OCI-LY1 (cell line): ENCODE results near the gene DLD.

Experiments
- H2AFZ ChIP-seq: fragments of 200-600 bp; sonication (generic), shearing (Covaris generic); 2 replicates; pipeline ENCODE4 v1.6.0; 2014; ENCODE audit warnings: antibody characterized with exemption, mild to moderate bottlenecking, low read length
- H3F3A ChIP-seq: fragments of 200-600 bp; sonication (generic), shearing (Covaris generic); 2 replicates; pipeline ENCODE4 v1.6.0; 2014; ENCODE audit warnings: mild to moderate bottlenecking, antibody characterized with exemption, low read length, moderate library complexity; ENCODE audit not compliant: insufficient read depth
- H3K27ac ChIP-seq: fragments of 200-600 bp; sonication (generic); 2 replicates; pipeline ENCODE4 v1.5.1; 2014; ENCODE audit warnings: low read length, mixed run types, mild to moderate bottlenecking, low read depth; ENCODE audit not compliant: poor library complexity, severe bottlenecking
- H3K27me3 ChIP-seq: fragments of 200-600 bp; sonication (generic); 2 replicates; pipeline ENCODE4 v1.6.0; 2014; ENCODE audit warnings: antibody characterized with exemption, mild to moderate bottlenecking, low read length, moderate library complexity; ENCODE audit not compliant: insufficient read depth
- H3K36me3 ChIP-seq: fragments of 200-600 bp; sonication (generic); 2 replicates; pipeline ENCODE4 v1.6.1; 2014; ENCODE audit warnings: mild to moderate bottlenecking, antibody characterized with exemption, low read length, moderate library complexity, mixed read lengths; ENCODE audit not compliant: insufficient read depth
- H3K4me1 ChIP-seq: fragments of 200-600 bp; sonication (generic); 2 replicates; pipeline ENCODE4 v1.5.1; 2014; ENCODE audit warnings: mild to moderate bottlenecking, low read length, moderate library complexity; ENCODE audit not compliant: insufficient read depth, severe bottlenecking
- H3K4me2 ChIP-seq: fragments of 200-600 bp; sonication (generic), shearing (Covaris generic); 2 replicates; pipeline ENCODE4 v1.6.1; 2014; ENCODE audit warnings: low read length
- H3K4me3 ChIP-seq: fragments of 200-600 bp; sonication (generic); 2 replicates; pipeline ENCODE4 v1.5.1; 2014; ENCODE audit warnings: low read length, low read depth, mild to moderate bottlenecking, mixed read lengths; ENCODE audit not compliant: poor library complexity, severe bottlenecking
- H3K79me2 ChIP-seq: fragments of 200-600 bp; shearing (Covaris generic); 2 replicates; pipeline ENCODE4 v1.6.1; 2016; ENCODE audit warnings: mixed run types, low read length, mixed read lengths; ENCODE audit not compliant: insufficient read depth
- H3K9ac ChIP-seq: fragments of 200-600 bp; sonication (generic), shearing (Covaris generic); 2 replicates; pipeline ENCODE4 v1.6.1; 2014; ENCODE audit warnings: mild to moderate bottlenecking, low read length, mixed read lengths
- H3K9me2 ChIP-seq: fragments of 200-600 bp; sonication (generic), shearing (Covaris generic); 2 replicates; pipeline ENCODE4 v1.6.1; 2014; ENCODE audit warnings: low read depth, mild to moderate bottlenecking, low read length, mixed read lengths
- H3K9me3 ChIP-seq: fragments of 200-600 bp; shearing (Covaris generic); 2 replicates; pipeline ENCODE4 v1.6.1; 2014; ENCODE audit warnings: low read length, mixed read lengths
- H4K20me1 ChIP-seq: fragments of 200-600 bp; sonication (generic), shearing (Covaris generic); 2 replicates; pipeline ENCODE4 v1.6.0; 2016; ENCODE audit warnings: mild to moderate bottlenecking, low read length; ENCODE audit not compliant: insufficient read depth
- CTCF ChIP-seq: fragments of 200-600 bp; sonication (generic), shearing (Covaris generic); IDR thresholded peaks from 2 replicates; pipeline ENCODE4 v1.5.1; 2017; ENCODE audit warnings: mild to moderate bottlenecking, antibody characterized with exemption, low read length, moderate library complexity, mixed read lengths
- EZH2 ChIP-seq: fragments of 200-600 bp; sonication (generic), shearing (Covaris generic); IDR thresholded peaks from 2 replicates; pipeline ENCODE4 v1.8.0; 2017; ENCODE audit warnings: borderline replicate concordance, mixed run types, mild to moderate bottlenecking, antibody characterized with exemption, low read length, moderate library complexity, mixed read lengths

DLD gene

GRCh38 chr7:107909445-107909844 is 18.5 kb downstream of the DLD start:
- H3F3A ChIP-seq: no peaks in the 10 kb centered on the region
- no peak overlapping the region for H3K9ac ChIP-seq
- H3K9me2 ChIP-seq: no peaks in the 10 kb centered on the region
- TF ChIP-seq EZH2 (no peak), CTCF (no peak)
- H3K36me3 ChIP-seq: peaks cover 99% of the 10 kb centered on the region
- no peak overlapping the region for H3K4me3 ChIP-seq
- no peaks in the 10 kb centered on the region for H3K27me3 ChIP-seq
- H3K4me2 ChIP-seq: no peak overlapping the region
- no peak overlapping the region for H2AFZ ChIP-seq
- H4K20me1 ChIP-seq: no peaks in the 10 kb centered on the region
- H3K79me2 ChIP-seq: peaks cover 10% of the 10 kb centered on the region; the same call in 1 of the 2 replicates
- H3K4me1 ChIP-seq: no peaks in the 10 kb centered on the region
- H3K9me3 ChIP-seq: no peaks in the 10 kb centered on the region
- H3K27ac ChIP-seq: no peak overlapping the region

GRCh38 chr7:107911981-107912380 is 21.0 kb downstream of the DLD start:
- H3K9me2 ChIP-seq: no peaks in the 10 kb centered on the region
- H3F3A ChIP-seq: no peaks in the 10 kb centered on the region
- no peaks in the 10 kb centered on the region for H3K9me3 ChIP-seq
- H2AFZ ChIP-seq: no peak overlapping the region
- TF ChIP-seq CTCF (no peak), EZH2 (no peak)
- no peak overlapping the region for H3K4me2 ChIP-seq
- H3K9ac ChIP-seq: no peak overlapping the region
- H3K36me3 ChIP-seq: peaks cover 95% of the 10 kb centered on the region
- H3K79me2 ChIP-seq: peaks cover 10% of the 10 kb centered on the region; the same call in 1 of the 2 replicates
- no peak overlapping the region for H3K27ac ChIP-seq
- no peaks in the 10 kb centered on the region for H3K4me1 ChIP-seq
- no peaks in the 10 kb centered on the region for H3K27me3 ChIP-seq
- H4K20me1 ChIP-seq: no peaks in the 10 kb centered on the region
- H3K4me3 ChIP-seq: no peak overlapping the region

GRCh38 chr7:107913851-107914250 is 22.9 kb downstream of the DLD start:
- Histone ChIP-seq H3K79me2 (peaks cover 10% of the 10 kb centered on the region; the same call in 1 of the 2 replicates), H3K36me3 (peaks cover 95% of the 10 kb centered on the region), H2AFZ (no peak overlapping the region), H3F3A (no peaks in the 10 kb centered on the region), H3K9me3 (no peaks in the 10 kb centered on the region), H3K4me3 (no peak overlapping the region), H3K4me2 (no peak overlapping the region), H3K9ac (no peak overlapping the region), H4K20me1 (no peaks in the 10 kb centered on the region), H3K9me2 (no peaks in the 10 kb centered on the region), H3K27ac (no peak overlapping the region), H3K27me3 (no peaks in the 10 kb centered on the region), H3K4me1 (no peaks in the 10 kb centered on the region)
- TF ChIP-seq CTCF: no peak
- TF ChIP-seq EZH2: no peak
